Measurements from ENCODE around the gene SPINDOC. TPM values are rescaled to one million over a fixed set of nuclear protein-coding genes. Genes with fewer than 3 reads are reported as not detected.

Gene SPINDOC
- polyA plus RNA-seq, 3 donors: 0.10 to 3.3 (median 0.20) TPM

DNA sequence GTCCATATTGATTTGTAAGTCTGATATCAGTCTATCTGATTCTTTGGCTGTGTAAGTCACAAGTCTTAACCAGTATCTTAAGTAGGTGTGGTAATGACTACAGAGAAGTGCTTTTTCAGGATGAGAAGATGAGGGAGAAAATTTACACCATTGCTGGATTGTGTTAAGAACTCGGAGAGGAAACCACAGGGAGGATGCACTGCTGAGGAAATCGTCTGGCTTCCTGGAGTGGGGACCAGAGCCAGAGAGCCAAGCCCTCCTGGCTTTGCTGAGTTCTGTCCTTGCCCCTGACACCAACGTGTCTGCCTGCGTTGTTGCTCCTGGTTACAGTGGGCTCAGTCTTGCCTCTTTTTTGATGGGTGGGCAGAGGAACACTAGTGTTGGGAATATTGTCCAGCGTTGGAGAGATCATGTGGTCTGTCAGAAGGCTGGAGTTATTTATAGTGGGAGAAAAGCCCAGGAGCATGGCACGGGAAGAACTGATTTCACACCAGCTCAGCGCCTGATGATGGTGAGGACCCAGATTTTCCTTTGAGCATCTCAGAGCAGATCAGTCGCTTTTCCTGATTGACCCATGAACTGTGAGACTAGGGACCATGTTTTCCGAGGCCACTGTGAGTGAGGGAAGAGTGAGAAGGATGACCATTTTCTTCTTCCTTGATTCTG, 55.3 kb downstream of the SPINDOC start:
- peaks cover 19 to 43% of the 10 kb centered on the region in 2 donors for H3K36me3 Mint-ChIP-seq
- Histone ChIP-seq H3K36me3 (replicated peaks in 1 of 2; ENCODE audit: control insufficient read depth in 1 of 2, insufficient read depth in 2 of 2, low read length in 2 of 2) (peaks cover 0 to 4% of the 10 kb centered on the region in 2 donors), H3K9ac (ENCODE audit: insufficient read depth, low read length, poor library complexity, severe bottlenecking) (peak overlapping the region; percentile 21), H4K20me1 (ENCODE audit: insufficient read depth, low read length) (peaks cover 94% of the 10 kb centered on the region), H3K27me3 (ENCODE audit: control insufficient read depth in 2 of 2, insufficient read depth in 2 of 2, low read length in 2 of 2) (no peaks in the 10 kb centered on the region), H3K4me3 (replicated peaks in 1 of 3; ENCODE audit: low read depth in 2 of 3, low read length in 3 of 3) (peak overlapping the region in 1 of 3 experiments; percentile 52), H3K9me3 (replicated peaks in 1 of 2; ENCODE audit: control insufficient read depth in 1 of 2, insufficient read depth in 1 of 2, low read length in 2 of 2) (no peaks in the 10 kb centered on the region), H3K79me2 (ENCODE audit: insufficient read depth, low read length) (peaks cover 92% of the 10 kb centered on the region), H3K4me1 (ENCODE audit: control insufficient read depth in 1 of 2, insufficient read depth in 2 of 2, low read length in 2 of 2) (peaks cover 90 to 92% of the 10 kb centered on the region in 2 donors), H2AFZ (ENCODE audit: insufficient read depth, low read depth, low read length, poor library complexity, severe bottlenecking) (no peak overlapping the region), H3K4me2 (replicated peaks; ENCODE audit: extremely low read depth, low read length, poor library complexity, severe bottlenecking) (peak overlapping the region; percentile 67), H3K27ac (ENCODE audit: low read depth in 1 of 2, low read length in 2 of 2) (peak overlapping the region; percentile 45 to 83)
- WGBS (ENCODE audit: insufficient coverage): 22% methylated on average over 9 of the region's 9 CpGs
- peak overlapping the region; percentile 72 to 93 (median 85) for H3K27ac Mint-ChIP-seq
- no peaks in the 10 kb centered on the region for H3K27me3 Mint-ChIP-seq (ENCODE audit: low read depth in 3 of 3)
- H3K4me1 Mint-ChIP-seq: peaks cover 87% of the 10 kb centered on the region
- intact Hi-C loops (cut with micrococcal nuclease): no loop called here
- peak overlapping the region; percentile 42 to 72 for H3K4me3 Mint-ChIP-seq
- TF ChIP-seq, protein P1, sequence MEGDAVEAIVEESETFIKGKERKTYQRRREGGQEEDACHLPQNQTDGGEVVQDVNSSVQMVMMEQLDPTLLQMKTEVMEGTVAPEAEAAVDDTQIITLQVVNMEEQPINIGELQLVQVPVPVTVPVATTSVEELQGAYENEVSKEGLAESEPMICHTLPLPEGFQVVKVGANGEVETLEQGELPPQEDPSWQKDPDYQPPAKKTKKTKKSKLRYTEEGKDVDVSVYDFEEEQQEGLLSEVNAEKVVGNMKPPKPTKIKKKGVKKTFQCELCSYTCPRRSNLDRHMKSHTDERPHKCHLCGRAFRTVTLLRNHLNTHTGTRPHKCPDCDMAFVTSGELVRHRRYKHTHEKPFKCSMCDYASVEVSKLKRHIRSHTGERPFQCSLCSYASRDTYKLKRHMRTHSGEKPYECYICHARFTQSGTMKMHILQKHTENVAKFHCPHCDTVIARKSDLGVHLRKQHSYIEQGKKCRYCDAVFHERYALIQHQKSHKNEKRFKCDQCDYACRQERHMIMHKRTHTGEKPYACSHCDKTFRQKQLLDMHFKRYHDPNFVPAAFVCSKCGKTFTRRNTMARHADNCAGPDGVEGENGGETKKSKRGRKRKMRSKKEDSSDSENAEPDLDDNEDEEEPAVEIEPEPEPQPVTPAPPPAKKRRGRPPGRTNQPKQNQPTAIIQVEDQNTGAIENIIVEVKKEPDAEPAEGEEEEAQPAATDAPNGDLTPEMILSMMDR (IDR thresholded peaks at IDR 0.05): no peak
- peak in 1 of 3 donors; percentile 50 for DNase-seq
- H3K9me3 Mint-ChIP-seq: no peaks in the 10 kb centered on the region

DNA sequence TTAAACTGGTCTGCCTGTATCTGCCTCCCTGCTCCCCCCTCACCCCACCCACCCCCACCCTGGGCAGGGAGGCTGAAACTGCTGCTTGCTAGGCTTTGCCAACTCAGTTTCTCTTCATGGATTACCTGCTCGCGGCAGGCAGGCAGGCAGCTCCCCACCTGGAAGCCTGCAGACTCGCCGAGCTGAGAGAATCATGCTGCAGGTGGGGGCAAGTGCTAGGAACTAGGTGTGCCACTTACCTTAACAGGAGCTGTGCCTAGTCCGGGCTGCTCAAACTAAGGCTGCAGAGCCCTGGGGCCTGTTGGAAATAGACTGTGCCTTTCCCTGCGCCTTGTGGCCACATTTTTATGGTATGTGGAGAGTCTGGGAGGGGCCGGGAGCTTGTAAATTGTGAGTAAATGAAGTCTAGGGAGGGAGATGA, 55.9 kb downstream of the SPINDOC start:
- Histone ChIP-seq H3K9ac (ENCODE audit: insufficient read depth, low read length, poor library complexity, severe bottlenecking) (peak overlapping the region; percentile 21), H3K79me2 (ENCODE audit: insufficient read depth, low read length) (peaks cover 93% of the 10 kb centered on the region), H3K4me3 (replicated peaks in 1 of 3; ENCODE audit: low read depth in 2 of 3, low read length in 3 of 3) (no peak overlapping the region), H3K36me3 (replicated peaks in 1 of 2; ENCODE audit: control insufficient read depth in 1 of 2, insufficient read depth in 2 of 2, low read length in 2 of 2) (peaks cover 0 to 8% of the 10 kb centered on the region in 2 donors), H3K4me2 (replicated peaks; ENCODE audit: extremely low read depth, low read length, poor library complexity, severe bottlenecking) (no peak overlapping the region), H3K9me3 (replicated peaks in 1 of 2; ENCODE audit: control insufficient read depth in 1 of 2, insufficient read depth in 1 of 2, low read length in 2 of 2) (no peaks in the 10 kb centered on the region), H4K20me1 (ENCODE audit: insufficient read depth, low read length) (peaks cover 98% of the 10 kb centered on the region), H3K27me3 (ENCODE audit: control insufficient read depth in 2 of 2, insufficient read depth in 2 of 2, low read length in 2 of 2) (no peaks in the 10 kb centered on the region), H2AFZ (ENCODE audit: insufficient read depth, low read depth, low read length, poor library complexity, severe bottlenecking) (no peak overlapping the region), H3K4me1 (ENCODE audit: control insufficient read depth in 1 of 2, insufficient read depth in 2 of 2, low read length in 2 of 2) (peaks cover 93 to 95% of the 10 kb centered on the region in 2 donors), H3K27ac (ENCODE audit: low read depth in 1 of 2, low read length in 2 of 2) (peak overlapping the region in 1 of 2 donors; percentile 83)
- no peaks in the 10 kb centered on the region for H3K27me3 Mint-ChIP-seq (ENCODE audit: low read depth in 3 of 3)
- 95% methylated on average over 4 of the region's 7 CpGs for WGBS (ENCODE audit: insufficient coverage)
- intact Hi-C loops (cut with micrococcal nuclease): no loop called here
- H3K4me3 Mint-ChIP-seq: no peak overlapping the region
- H3K27ac Mint-ChIP-seq: peak overlapping the region in 3 of 7 donors; percentile 78 to 88 (median 82)
- peaks cover 91% of the 10 kb centered on the region for H3K4me1 Mint-ChIP-seq
- TF ChIP-seq, protein P1 (IDR thresholded peaks at IDR 0.05): no peak
- no peak for DNase-seq
- no peaks in the 10 kb centered on the region for H3K9me3 Mint-ChIP-seq
- peaks cover 23 to 45% of the 10 kb centered on the region in 2 donors for H3K36me3 Mint-ChIP-seq
